ENCODE measurements around the gene CEP126.
"Not testable (repeated sequence)": the region's sequence is repeated elsewhere in the genome, so short reads cannot be mapped to it uniquely, and the experiment has no call there.

The CEP126 gene

GRCh38 chr11:101929294-101929915, 14.6 kb downstream of the CEP126 start:
- DNase-seq (ENCODE audit: low read depth in 2 of 2): no peak

- DNase-seq (ENCODE audit: low read depth in 2 of 2): no peak
These were observed 16.9 kb downstream of the CEP126 start for GRCh38 chr11:101931692-101932091.

DNA sequence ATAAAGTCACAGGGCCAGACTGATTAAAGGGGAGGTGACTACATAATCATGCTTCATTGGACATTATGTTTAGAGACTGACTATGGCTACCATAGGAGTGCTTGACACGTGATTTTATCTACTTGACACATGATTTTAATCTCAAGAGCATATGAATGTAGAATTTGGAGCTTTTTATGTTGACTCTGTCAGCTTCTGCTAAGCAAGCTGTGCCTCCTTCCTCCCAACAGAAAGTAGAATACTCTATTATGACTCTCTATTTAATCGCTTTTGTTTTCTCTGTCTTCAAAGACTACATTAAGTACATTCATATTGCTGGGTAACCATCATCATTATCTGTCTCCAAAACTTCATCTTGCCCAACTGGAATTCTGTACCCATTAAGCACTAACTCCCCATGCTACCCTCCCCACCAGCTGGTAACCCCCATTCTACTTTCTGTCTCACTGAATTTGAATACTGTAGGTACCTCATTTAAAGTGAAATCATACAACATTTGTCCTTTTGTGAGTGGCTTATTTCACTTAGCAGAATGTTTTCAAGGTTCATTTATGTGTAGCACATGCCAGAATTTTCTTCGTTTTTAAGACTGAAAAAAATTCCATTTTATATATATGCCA, 26.2 kb downstream of the CEP126 start:
- no peak for DNase-seq (ENCODE audit: low read depth in 2 of 2)

- DNase-seq (ENCODE audit: low read depth in 2 of 2): no peak
These were observed 30.1 kb downstream of the CEP126 start for GRCh38 chr11:101944923-101945322.

- no peak for DNase-seq (ENCODE audit: low read depth in 2 of 2)
These were observed 30.6 kb downstream of the CEP126 start for GRCh38 chr11:101945448-101945847.

- no peak for DNase-seq (ENCODE audit: low read depth in 2 of 2)
These were observed 34.9 kb downstream of the CEP126 start for GRCh38 chr11:101949680-101950220.

- DNase-seq (ENCODE audit: low read depth in 2 of 2): no peak
These were observed 40.5 kb downstream of the CEP126 start for GRCh38 chr11:101955278-101955677.

DNA sequence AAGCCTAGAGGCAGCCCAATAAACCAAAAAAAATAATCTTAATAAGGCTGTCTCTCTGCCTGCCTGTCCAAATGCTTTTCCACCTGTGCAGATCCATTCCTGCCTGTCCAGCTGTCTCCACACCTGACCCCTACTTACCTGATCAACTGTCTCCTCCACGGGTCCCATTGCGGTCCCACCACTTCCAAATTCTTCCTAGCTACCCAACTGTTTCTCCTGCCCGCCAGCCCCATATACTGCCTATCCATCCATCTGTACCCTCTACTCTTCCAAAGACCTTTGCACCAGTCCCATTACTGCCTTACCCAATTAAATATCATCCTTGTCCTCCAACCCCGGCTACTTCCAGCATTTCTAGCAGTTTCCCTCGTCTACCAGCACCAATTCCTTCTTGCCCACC, 40.9 kb downstream of the CEP126 start:
- DNase-seq (ENCODE audit: low read depth in 2 of 2): no peak

DNA sequence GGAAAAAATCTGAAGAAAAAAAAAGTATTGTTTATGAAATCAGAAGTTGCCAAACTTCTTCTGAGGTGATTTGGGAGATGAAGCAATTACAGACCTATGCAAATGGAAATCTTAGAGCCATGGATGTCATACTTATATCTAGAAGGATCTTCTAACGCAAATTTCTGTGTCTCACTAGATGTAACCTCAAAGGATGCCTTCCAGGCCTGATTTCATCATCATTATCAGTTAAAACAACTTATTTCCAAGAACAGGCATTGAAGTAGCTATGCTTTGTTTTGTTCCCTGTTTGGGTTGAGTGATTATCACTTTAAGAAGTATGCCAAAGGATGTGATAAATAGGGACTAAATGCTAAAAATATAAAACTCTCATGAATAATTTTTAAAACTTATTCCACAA, 45.4 kb downstream of the CEP126 start:
- no peak for DNase-seq (ENCODE audit: low read depth in 2 of 2)

DNA sequence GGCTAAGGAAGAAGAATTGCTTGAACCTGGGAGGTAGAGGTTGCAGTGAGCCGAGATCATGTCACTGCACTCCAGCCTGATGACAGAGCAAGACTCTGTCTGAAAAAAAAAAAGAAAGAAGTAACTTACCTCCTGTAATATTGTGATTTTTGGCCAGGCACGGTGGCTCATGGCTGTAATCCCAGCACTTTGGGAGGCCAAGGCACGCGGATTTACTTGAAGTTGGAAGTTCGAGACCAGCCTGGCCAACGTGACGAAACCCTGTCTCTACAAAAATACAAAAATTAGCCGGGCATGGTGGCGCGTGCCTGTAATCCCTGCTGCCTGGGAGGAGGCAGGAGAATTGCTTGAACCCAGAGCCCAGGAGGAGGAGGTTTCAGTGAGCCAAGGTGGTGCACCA, 49.4 kb downstream of the CEP126 start:
- not testable (repeated sequence) for DNase-seq (ENCODE audit: low read depth in 2 of 2)

GRCh38 chr11:101974255-101974654, 59.4 kb downstream of the CEP126 start:
- no peak for DNase-seq (ENCODE audit: low read depth in 2 of 2)

DNA sequence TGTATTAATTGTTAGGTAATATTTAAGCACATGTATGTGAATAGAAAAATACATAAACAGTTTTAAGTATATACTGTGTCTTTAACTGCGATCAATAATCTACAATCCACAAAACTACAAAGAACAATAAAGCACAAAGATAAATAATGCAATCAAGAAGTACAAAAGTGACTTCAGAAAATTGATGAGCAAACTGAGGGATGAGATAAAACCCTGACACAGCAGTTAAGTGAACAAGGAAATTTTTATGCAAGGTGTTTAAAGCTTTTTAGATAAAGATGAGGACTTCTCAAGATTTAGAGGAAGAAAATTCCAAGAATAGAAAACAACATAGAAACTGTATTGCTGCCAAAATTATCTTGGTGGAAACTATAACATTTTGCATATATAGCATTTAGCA, 60.0 kb downstream of the CEP126 start:
- DNase-seq (ENCODE audit: low read depth in 2 of 2): no peak

GRCh38 chr11:101975734-101976133, 60.9 kb downstream of the CEP126 start:
- no peak for DNase-seq (ENCODE audit: low read depth in 2 of 2)

- DNase-seq (ENCODE audit: low read depth in 2 of 2): no peak
These were observed 72.6 kb downstream of the CEP126 start for GRCh38 chr11:101987370-101987769.

GRCh38 chr11:101993172-101993571, 78.4 kb downstream of the CEP126 start:
- DNase-seq (ENCODE audit: low read depth in 2 of 2): no peak

GRCh38 chr11:101994052-101994469, 79.3 kb downstream of the CEP126 start:
- DNase-seq (ENCODE audit: low read depth in 2 of 2): not testable (repeated sequence)

DNA sequence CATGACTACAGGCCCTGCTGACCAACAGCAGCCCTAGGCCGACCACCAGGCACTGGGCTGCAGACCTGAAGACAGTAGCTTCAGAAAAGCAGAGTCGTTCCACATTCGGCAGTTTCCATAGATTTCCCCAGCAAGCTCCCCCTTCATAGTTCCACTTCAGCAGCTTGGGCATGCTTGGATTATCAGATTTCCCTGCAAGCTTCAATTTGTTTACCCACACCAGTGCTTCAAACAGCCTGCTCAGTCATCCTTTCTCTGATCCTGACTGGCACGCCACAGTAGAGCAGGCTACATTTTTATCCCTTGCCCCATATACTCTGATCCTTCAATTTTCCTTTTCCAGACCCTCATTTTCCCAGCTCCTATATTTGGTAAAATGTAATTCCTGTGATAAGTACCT, 81.3 kb downstream of the CEP126 start:
- DNase-seq (ENCODE audit: low read depth in 2 of 2): no peak

DNA sequence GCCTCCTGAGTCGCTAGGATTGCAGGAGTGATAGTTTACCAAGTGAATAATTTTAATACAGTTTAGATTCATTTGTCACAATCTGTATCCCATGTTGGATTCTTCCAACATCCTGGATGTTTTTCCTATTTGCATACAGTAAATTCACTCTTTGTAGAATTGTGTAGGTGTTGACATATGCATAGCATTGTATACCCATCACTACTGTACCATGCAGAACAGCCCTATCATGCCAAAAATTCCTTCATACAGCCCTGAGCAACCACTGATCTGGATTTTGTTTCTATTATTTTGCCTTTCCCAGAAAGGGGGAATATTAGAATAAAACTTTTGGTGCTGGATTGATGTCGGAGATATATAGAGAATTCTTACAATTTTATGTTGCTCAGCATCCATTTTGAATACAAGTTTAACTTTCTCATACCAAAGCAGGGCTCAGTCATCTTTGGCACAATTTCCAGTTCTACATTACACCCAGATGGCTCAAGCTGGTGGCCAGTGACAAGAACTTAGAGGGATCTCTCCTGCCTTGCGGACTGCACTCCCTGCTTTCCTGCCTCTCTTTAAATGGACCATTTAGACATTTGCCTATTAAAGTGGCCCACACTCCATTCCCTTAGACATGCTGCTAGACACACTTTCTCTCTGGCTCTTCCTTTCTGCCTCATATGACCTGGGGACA, 87.0 kb downstream of the CEP126 start:
- no peak for DNase-seq (ENCODE audit: low read depth in 2 of 2)

- no peak for DNase-seq (ENCODE audit: low read depth in 2 of 2)
These were observed 89.4 kb downstream of the CEP126 start for GRCh38 chr11:102004220-102004619.

- no peak for DNase-seq (ENCODE audit: low read depth in 2 of 2)
These were observed 90.5 kb downstream of the CEP126 start for GRCh38 chr11:102005306-102005705.

DNA sequence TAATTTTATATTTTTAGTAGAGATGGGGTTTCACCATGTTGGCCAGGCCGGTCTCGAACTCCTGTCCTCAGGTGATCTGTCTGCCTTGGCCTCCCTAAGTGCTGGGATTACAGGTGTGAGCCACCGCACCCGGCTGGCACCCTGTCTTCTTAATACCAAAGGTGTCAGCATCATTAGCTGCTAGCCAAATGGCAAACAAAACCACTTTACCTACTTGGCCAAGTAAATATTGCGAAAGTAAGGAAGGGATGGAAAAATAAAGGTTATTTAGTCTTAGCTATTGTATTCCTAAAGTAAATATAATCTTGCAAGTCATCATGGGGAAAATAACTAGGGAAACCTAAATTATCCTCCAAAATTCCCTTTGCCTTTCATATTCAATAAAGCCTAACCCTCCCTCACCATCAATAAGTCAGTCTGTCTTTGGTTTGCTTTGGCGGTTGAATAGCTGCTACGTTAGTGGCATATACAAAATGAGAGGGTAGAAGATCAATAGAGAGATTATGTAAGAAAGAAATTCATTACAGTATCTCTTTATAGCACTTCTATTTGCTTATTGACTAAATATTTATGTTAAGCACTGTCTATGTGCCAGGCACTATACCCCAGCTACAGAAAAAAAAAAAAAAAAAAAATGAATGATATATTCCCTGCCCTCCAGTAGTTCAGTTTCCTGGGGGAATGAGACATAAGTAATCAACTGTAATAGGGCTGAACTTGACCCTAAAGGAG, 92.2 kb downstream of the CEP126 start:
- DNase-seq (ENCODE audit: low read depth in 2 of 2): no peak

All from stimulated activated CD8-positive, alpha-beta memory T cell treated with anti-CD3 and anti-CD28 coated beads, Interleukin-2, amount 100 ng/mL, for 1 hour (primary cell).